Nephron progenitor cell (in vitro differentiated cells): ENCODE results near the gene DFFA.
A peak's percentile ranks its signal among the peaks of the same experiment; 100 is the strongest.

ENCODE experiments used
- DNase-seq: peaks from one replicate; pipeline ENCODE4 v3.0.0; 2021
- H3K27ac Mint-ChIP-seq: 2 replicates; pipeline ENCODE4 v1.8.0; 2021; ENCODE audit warnings: mild to moderate bottlenecking, moderate library complexity, mixed read lengths
- H3K27me3 Mint-ChIP-seq: 2 replicates; pipeline ENCODE4 v1.8.0; 2021; ENCODE audit warnings: mild to moderate bottlenecking, low read depth, mixed read lengths; ENCODE audit not compliant: poor library complexity
- H3K36me3 Mint-ChIP-seq: 2 replicates; pipeline ENCODE4 v1.8.0; 2021; ENCODE audit warnings: low read depth, mixed read lengths
- H3K4me1 Mint-ChIP-seq: 2 replicates; pipeline ENCODE4 v1.8.0; 2021; ENCODE audit warnings: mixed read lengths
- H3K4me3 Mint-ChIP-seq: 2 replicates; pipeline ENCODE4 v1.8.0; 2021; ENCODE audit warnings: mild to moderate bottlenecking, moderate library complexity, mixed read lengths
- H3K9me3 Mint-ChIP-seq: 2 replicates; pipeline ENCODE4 v1.8.0; 2021; ENCODE audit warnings: mild to moderate bottlenecking, moderate library complexity, mixed read lengths
- TF ChIP-seq, protein P1 (sequence below): fragments of 200-600 bp; sonication (generic); IDR thresholded peaks from 2 replicates; pipeline ENCODE4 v1.5.0; 2021; ENCODE audit warnings: antibody characterized with exemption

The DFFA gene, protein sequence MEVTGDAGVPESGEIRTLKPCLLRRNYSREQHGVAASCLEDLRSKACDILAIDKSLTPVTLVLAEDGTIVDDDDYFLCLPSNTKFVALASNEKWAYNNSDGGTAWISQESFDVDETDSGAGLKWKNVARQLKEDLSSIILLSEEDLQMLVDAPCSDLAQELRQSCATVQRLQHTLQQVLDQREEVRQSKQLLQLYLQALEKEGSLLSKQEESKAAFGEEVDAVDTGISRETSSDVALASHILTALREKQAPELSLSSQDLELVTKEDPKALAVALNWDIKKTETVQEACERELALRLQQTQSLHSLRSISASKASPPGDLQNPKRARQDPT

DNA sequence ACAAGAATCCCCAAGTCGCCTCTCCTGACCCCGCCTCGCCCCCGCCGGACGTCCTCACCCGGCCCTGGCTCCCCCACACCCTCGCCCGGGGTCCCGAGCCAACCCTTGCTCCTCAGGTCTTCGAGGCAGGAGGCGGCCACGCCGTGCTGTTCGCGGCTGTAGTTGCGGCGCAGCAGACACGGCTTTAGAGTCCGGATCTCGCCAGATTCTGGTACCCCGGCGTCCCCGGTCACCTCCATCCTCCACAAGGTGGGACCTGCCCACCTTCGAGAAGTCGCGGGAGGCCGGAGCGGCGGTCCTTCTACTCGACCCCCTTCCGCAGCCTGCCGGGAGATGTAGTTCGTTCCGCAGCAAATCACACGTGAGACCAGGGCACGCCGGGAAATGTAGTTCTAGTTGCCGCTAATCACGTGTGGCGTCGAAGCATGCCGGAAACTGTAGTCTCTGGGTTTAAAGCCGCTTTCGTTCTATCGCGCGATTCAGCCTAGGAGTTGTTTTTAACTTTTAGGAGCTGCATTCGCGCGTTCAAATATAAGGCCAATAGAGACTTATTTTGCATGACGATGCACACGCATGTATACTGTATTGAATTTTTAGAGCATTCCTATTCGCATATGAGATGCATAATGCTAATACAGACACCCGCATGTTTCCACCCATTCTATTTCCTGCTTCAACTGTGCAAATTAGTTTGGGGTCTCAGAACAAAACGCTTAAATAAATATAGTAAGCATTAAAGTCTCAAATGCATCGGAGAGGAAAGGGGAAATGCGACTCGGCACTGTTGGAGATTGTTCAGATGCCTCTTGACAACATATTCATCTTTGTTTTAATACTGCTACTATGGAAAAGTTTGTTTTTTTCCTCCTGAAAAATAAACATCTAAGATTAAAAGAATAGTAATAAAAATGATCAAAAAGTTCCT is at the start of gene DFFA:
TSS of gene DFFA (minus strand) at position 310 of the 925 bp plus-strand sequence. CDS start at position 239, 71 bp downstream.
- peaks cover 42% of the 10 kb centered on the region for H3K4me1 Mint-ChIP-seq
- H3K27ac Mint-ChIP-seq: peak within 1 kb of the TSS; percentile 98
- H3K4me3 Mint-ChIP-seq: peak within 1 kb of the TSS; percentile 95
- H3K9me3 Mint-ChIP-seq: no peaks in the 10 kb centered on the region
- peaks cover 17% of the 10 kb centered on the region for H3K36me3 Mint-ChIP-seq
- DNase-seq: peak; percentile 91
- no peaks in the 10 kb centered on the region for H3K27me3 Mint-ChIP-seq
- TF ChIP-seq, protein P1, sequence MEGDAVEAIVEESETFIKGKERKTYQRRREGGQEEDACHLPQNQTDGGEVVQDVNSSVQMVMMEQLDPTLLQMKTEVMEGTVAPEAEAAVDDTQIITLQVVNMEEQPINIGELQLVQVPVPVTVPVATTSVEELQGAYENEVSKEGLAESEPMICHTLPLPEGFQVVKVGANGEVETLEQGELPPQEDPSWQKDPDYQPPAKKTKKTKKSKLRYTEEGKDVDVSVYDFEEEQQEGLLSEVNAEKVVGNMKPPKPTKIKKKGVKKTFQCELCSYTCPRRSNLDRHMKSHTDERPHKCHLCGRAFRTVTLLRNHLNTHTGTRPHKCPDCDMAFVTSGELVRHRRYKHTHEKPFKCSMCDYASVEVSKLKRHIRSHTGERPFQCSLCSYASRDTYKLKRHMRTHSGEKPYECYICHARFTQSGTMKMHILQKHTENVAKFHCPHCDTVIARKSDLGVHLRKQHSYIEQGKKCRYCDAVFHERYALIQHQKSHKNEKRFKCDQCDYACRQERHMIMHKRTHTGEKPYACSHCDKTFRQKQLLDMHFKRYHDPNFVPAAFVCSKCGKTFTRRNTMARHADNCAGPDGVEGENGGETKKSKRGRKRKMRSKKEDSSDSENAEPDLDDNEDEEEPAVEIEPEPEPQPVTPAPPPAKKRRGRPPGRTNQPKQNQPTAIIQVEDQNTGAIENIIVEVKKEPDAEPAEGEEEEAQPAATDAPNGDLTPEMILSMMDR: no peak

DNA sequence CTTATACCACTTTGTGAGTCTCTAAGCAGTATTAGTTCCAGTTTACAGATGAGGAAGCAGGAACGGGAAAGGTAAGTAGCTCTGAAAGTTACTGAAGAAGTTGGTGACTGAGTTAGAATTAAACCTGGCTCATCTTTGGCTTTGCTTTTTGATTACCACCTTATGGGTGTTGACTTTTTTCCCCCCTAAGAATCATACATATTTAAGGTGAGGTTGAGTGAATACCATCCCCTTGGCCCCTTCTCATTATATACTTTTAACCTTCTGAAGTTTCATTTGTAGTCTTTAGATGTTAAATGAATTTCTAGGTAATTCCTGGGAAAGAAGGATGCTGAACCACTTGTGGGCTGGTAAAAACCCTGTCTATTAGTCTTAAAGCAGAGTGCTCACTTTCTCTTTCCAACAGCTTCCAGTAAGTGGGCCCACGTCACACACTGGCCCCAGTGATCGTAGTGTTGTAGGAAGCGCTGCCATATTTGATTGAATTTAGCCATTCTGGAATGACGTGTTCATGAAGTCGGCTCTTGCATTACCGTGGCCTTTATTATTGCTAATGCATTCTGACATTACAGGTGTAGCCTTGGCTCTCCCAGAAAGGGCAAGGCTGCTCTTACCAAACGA is 49.3 kb upstream of the DFFA start:
- H3K36me3 Mint-ChIP-seq: peaks cover 10% of the 10 kb centered on the region
- peaks cover 15% of the 10 kb centered on the region for H3K27me3 Mint-ChIP-seq
- no peaks in the 10 kb centered on the region for H3K9me3 Mint-ChIP-seq
- peaks cover 32% of the 10 kb centered on the region for H3K4me1 Mint-ChIP-seq
- H3K27ac Mint-ChIP-seq: no peak overlapping the region
- no peak overlapping the region for H3K4me3 Mint-ChIP-seq
- TF ChIP-seq, protein P1: no peak
- no peak for DNase-seq

DNA sequence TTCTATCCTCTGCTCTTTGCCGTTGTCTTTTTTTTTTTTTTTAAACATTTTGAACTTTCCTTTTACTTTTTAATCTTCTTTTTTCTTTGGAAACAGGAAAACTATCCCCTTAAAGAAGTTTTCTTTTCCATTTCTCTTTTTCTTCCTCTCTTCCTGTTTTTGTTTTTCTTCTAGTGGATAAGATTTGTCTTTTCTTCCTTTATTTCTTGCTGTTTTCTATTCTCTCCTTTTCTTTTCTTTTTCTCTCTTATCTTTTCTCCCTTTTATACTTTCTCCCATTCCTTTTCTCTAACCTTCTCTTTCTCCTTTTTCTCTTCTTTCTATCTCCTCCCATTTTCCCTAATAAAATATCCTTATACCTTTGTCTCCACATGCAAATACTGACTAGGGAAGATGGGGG is 48.6 kb upstream of the DFFA start:
- no peak for DNase-seq
- Mint-ChIP-seq H3K36me3 (peaks cover 10% of the 10 kb centered on the region), H3K4me3 (no peak overlapping the region), H3K9me3 (no peaks in the 10 kb centered on the region), H3K27me3 (peaks cover 16% of the 10 kb centered on the region), H3K4me1 (peaks cover 39% of the 10 kb centered on the region), H3K27ac (no peak overlapping the region)
- TF ChIP-seq, protein P1: no peak

DNA sequence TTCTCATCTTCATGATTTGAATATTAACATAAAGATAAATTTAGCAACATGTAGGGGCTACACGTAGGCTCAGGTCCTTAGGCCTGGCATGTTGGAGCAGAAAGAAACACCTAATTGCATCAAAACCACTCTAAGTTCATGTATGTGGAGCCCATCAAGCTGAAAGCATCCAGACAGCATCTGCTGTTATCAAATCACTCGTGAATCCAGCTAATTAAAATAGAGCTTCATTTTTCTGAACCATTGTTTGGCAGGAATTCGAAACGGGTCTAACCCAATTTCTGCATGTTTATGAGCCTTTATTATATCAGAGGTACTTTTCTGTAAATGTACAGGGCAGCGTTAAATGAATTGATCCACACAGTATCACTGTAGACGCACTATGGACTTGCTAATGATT is 48.2 kb upstream of the DFFA start:
- no peak for DNase-seq
- Mint-ChIP-seq H3K27ac (no peak overlapping the region), H3K36me3 (peaks cover 10% of the 10 kb centered on the region), H3K4me3 (no peak overlapping the region), H3K27me3 (peaks cover 16% of the 10 kb centered on the region), H3K9me3 (no peaks in the 10 kb centered on the region), H3K4me1 (peaks cover 44% of the 10 kb centered on the region)
- TF ChIP-seq, protein P1: no peak

DNA sequence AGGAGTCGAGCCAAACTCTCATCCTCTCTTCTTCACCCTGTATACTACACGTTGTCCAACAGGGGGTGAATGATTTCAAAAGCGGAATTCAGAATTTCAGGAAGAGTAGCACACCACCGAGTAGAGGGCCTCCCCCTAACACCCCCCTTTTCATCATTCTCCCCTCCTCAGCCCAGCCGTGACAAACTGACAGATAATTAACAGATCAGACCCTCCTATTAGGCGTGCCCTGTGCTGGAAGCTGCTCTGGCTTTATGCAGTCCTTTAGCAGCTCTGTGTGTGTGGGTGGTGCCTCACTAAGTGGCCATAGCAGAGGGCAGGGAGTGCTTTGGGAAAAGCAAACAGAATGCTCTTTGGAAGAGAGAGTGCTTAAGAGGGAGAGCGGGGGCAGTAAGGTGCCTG is 46.7 kb upstream of the DFFA start:
- no peaks in the 10 kb centered on the region for H3K9me3 Mint-ChIP-seq
- no peak for DNase-seq
- H3K4me1 Mint-ChIP-seq: peaks cover 55% of the 10 kb centered on the region
- H3K27me3 Mint-ChIP-seq: peaks cover 16% of the 10 kb centered on the region
- TF ChIP-seq, protein P1: no peak
- peak overlapping the region; percentile 1 for H3K4me3 Mint-ChIP-seq
- H3K36me3 Mint-ChIP-seq: peaks cover 10% of the 10 kb centered on the region
- no peak overlapping the region for H3K27ac Mint-ChIP-seq
